Progenitor cell of endocrine pancreas (in vitro differentiated cells): ENCODE data around the gene TGFB3. TPM values are rescaled to one million over a fixed set of nuclear protein-coding genes. Genes with fewer than 3 reads are reported as not detected.

ENCODE experiments used
- DNase-seq: peaks from one replicate; pipeline ENCODE4 v3.0.0; 2021; ENCODE audit warnings: low spot score; ENCODE audit not compliant: unreplicated experiment
- H3K27ac Mint-ChIP-seq: 2 replicates; pipeline ENCODE4 v1.8.0; 2021; ENCODE audit warnings: mild to moderate bottlenecking, moderate library complexity, mixed read lengths
- H3K27me3 Mint-ChIP-seq: 2 replicates; pipeline ENCODE4 v1.8.0; 2021; ENCODE audit warnings: mixed read lengths
- H3K36me3 Mint-ChIP-seq: 2 replicates; pipeline ENCODE4 v1.8.0; 2022; ENCODE audit warnings: mixed read lengths; ENCODE audit not compliant: insufficient read depth
- H3K4me1 Mint-ChIP-seq: 2 replicates; pipeline ENCODE4 v1.8.0; 2021; ENCODE audit warnings: low read depth, mixed read lengths
- H3K4me3 Mint-ChIP-seq: 2 replicates; pipeline ENCODE4 v1.8.0; 2021; ENCODE audit warnings: low read depth, mild to moderate bottlenecking, moderate library complexity, mixed read lengths
- H3K9me3 Mint-ChIP-seq: 2 replicates; pipeline ENCODE4 v1.8.0; 2021; ENCODE audit warnings: low read depth, mixed read lengths
- CTCF ChIP-seq: fragments of 200-600 bp; sonication (generic); IDR thresholded peaks from one replicate; pipeline ENCODE4 v1.5.0; 2021; ENCODE audit warnings: antibody characterized with exemption, mild to moderate bottlenecking; ENCODE audit not compliant: unreplicated experiment
- long read RNA-seq: library from polyadenylated mRNA; unstranded; transcript quantifications from one replicate; pipeline ENCODE4 v2.0.0, GENCODE V29; 2020
- total RNA-seq: library from RNA; stranded (reverse); gene quantifications from 2 replicates; pipeline ENCODE4 v1.2.1, GENCODE V29; 2021

The TGFB3 gene
- 10.3 and 11.7 TPM in 2 replicates for total RNA-seq
- long read RNA-seq, transcript TGFB3-201 (7 exons, 2,522 nt), result major isoform, 29 of 34 reads
- long read RNA-seq, partial matches to known transcripts, result 2 of 34 reads
- long read RNA-seq, other reads (novel, unspliced or antisense), result 3 of 34 reads

DNA sequence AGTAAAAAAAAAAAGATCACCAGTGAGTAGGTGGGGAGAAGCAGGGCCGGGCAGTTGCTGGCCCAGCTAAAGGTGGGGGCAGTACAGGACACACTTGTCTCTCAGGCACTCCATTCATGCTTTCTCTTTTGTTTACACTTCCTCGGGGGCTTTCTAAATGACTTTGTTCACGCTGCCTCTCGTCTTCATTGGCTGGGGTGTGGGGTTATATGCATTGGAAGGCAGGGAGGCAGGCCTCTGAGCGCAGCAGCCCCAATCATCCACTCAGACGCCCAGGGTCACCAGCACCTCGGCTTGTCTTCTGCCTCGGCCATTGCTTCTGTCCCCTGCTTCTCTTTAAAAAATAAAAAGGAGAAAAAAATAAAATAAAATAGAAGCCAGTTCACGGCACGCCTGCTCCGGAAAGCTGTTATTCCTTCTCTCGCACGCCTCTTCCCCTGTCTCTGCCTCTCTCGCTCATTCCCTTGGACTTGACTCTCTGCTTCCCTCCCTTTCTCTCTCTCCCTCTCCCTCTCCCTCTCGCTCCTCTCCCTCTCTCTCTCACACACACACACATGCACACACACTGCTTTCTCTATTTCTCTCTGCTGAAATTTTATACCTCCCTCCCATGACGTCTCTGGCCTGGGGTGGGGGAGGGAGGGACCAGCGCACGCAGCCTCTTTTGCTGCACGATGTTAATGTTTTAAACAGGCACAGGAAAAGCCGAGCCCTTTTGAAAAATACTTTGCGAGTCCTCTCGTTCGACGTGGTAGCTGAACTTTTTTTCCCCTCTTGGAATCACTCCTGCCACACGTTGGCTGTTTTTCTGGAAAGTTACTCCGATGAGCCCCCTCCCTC lies at the start of gene TGFB3:
TSS of gene TGFB3 (minus strand) at position 570 of the 840 bp plus-strand sequence. CDS start 1,102 bp downstream, outside the sequence.
- Mint-ChIP-seq H3K9me3 (no peaks in the 10 kb centered on the region), H3K27ac (peak within 1 kb of the TSS; percentile 92), H3K4me3 (peak within 1 kb of the TSS; percentile 85), H3K4me1 (peaks cover 45% of the 10 kb centered on the region), H3K36me3 (no peaks in the 10 kb centered on the region), H3K27me3 (peaks cover 9% of the 10 kb centered on the region)
- no peak for DNase-seq
- no peak for TF ChIP-seq CTCF

DNA sequence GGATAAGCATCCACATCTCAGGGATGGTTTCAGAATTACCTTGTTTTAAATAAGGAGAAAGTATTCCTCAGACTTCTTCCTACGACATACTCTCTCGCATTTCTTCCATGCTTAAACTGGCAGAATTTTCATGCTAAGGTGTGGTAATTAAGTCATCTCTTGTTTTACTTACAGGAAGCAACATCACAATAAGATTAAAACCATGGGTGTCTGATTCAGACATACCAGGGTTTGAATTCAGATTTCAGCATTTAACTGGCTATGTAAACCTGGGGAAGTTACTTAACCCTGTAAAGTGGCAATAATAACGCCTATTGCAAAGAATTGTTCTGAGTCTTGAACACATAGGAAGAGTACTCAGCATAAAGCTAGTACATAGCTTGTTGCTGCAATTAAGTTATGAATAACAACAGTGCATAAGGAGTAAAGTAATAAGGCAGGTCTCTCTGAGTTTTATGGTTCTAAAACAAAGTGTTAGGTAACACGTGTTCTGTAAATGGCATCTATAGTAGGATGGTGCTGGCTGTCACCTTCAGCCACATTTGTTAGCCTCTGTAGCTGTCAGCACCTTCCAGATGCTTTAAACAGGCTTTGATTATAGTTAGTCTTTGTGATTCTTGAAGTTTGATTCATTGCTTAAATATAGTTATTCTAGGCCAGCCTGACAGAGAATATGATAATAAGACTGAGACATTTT lies 42.6 kb upstream of the TGFB3 start:
- H3K9me3 Mint-ChIP-seq, result peaks cover 22% of the 10 kb centered on the region
- H3K27me3 Mint-ChIP-seq, result no peaks in the 10 kb centered on the region
- no peaks in the 10 kb centered on the region for H3K4me1 Mint-ChIP-seq
- no peak for TF ChIP-seq CTCF
- peaks cover 61% of the 10 kb centered on the region for H3K36me3 Mint-ChIP-seq
- DNase-seq, result no peak
- H3K27ac Mint-ChIP-seq, result no peak overlapping the region
- no peak overlapping the region for H3K4me3 Mint-ChIP-seq

- Mint-ChIP-seq H3K36me3 (peaks cover 62% of the 10 kb centered on the region), H3K4me3 (no peak overlapping the region), H3K27ac (no peak overlapping the region), H3K4me1 (no peaks in the 10 kb centered on the region), H3K27me3 (no peaks in the 10 kb centered on the region), H3K9me3 (peaks cover 26% of the 10 kb centered on the region)
- TF ChIP-seq CTCF, result no peak
- no peak for DNase-seq
These were observed 42.0 kb upstream of the TGFB3 start for GRCh38 chr14:76023757-76024156.

DNA sequence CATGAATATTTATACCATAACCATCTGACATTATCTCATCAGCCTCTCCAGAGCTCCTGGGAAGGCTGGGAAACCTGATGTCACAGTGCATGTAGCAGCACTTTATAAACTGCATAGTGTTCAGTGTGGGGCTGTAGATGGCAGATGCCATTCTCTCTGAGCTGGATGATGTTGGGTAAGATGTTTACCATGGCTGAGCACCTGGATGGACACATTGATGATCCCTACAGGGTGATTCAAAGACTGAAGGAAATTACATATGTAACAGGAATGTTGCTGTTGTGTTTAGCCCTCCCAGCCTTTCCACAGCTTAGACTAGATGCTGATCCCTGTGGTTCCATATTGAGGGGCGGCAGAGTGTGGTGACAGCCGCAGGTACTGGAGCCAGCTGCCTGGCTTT lies 41.2 kb upstream of the TGFB3 start:
- DNase-seq, result no peak
- no peak for TF ChIP-seq CTCF
- H3K4me1 Mint-ChIP-seq, result no peaks in the 10 kb centered on the region
- no peaks in the 10 kb centered on the region for H3K27me3 Mint-ChIP-seq
- H3K27ac Mint-ChIP-seq, result no peak overlapping the region
- H3K9me3 Mint-ChIP-seq, result peaks cover 23% of the 10 kb centered on the region
- H3K4me3 Mint-ChIP-seq, result no peak overlapping the region
- peaks cover 63% of the 10 kb centered on the region for H3K36me3 Mint-ChIP-seq

DNA sequence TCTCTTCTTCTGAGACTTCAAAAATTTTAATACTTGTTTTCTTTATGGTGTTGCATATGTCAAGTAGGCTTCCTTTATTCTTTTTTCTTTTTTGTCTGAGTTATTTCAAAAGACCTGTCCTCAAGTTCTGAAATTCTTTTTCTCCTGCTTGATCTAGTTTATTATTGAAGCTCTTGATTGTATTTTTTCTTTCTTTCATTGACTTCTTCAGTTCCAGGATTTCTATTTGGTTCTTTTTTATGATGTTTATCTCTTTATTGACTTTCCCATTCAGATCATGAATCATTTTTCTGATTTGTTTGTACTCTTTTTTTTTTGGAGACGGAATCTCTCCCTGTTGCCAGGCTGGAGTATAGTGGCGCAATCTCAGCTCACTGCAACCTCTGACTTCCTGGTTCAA lies 37.9 kb upstream of the TGFB3 start:
- peaks cover 65% of the 10 kb centered on the region for H3K36me3 Mint-ChIP-seq
- no peaks in the 10 kb centered on the region for H3K4me1 Mint-ChIP-seq
- H3K27me3 Mint-ChIP-seq, result no peaks in the 10 kb centered on the region
- no peak for TF ChIP-seq CTCF
- no peak overlapping the region for H3K27ac Mint-ChIP-seq
- H3K4me3 Mint-ChIP-seq, result no peak overlapping the region
- H3K9me3 Mint-ChIP-seq, result peaks cover 18% of the 10 kb centered on the region
- no peak for DNase-seq
